ENCODE data around the gene DYRK3.

GRCh38 chr1:206660136-206660535 is 24.8 kb downstream of the DYRK3 start:
- TF ChIP-seq CTCF (IDR thresholded peaks at IDR 0.05) = no peak
- TF ChIP-seq POLR2A (IDR thresholded peaks at IDR 0.05) = no peak
